NAMALWA (cell line): ENCODE data around the gene TEX55.
"Not testable (repeated sequence)": the region's sequence is repeated elsewhere in the genome, so short reads cannot be mapped to it uniquely, and the experiment has no call there.

Source experiments
- DNase-seq: peaks from one replicate; pipeline ENCODE4 v3.0.0-alpha.2; 2015; ENCODE audit warnings: low spot score

The TEX55 gene

GRCh38 chr3:119160815-119161214, 14.8 kb downstream of the TEX55 start:
- DNase-seq: no peak

GRCh38 chr3:119161240-119161639, 15.3 kb downstream of the TEX55 start:
- DNase-seq: no peak

GRCh38 chr3:119164745-119165144, 18.8 kb downstream of the TEX55 start:
- DNase-seq: not testable (repeated sequence)

GRCh38 chr3:119170821-119171220, 24.9 kb downstream of the TEX55 start:
- DNase-seq: no peak

- DNase-seq: no peak
Measured at GRCh38 chr3:119173325-119173724, 27.4 kb downstream of the TEX55 start, which contains the start of gene UPK1B. Gene UPK1B (plus strand): TSS chr3:119173598. CDS start chr3:119186742, 13,144 bp downstream.

GRCh38 chr3:119175872-119176756, 30.1 kb downstream of the TEX55 start:
- no peak for DNase-seq

GRCh38 chr3:119176778-119177177, 30.8 kb downstream of the TEX55 start:
- DNase-seq: no peak

GRCh38 chr3:119177321-119177720, 31.4 kb downstream of the TEX55 start:
- no peak for DNase-seq

GRCh38 chr3:119181765-119182164, 35.8 kb downstream of the TEX55 start:
- no peak for DNase-seq

- DNase-seq: no peak
Measured at GRCh38 chr3:119184111-119184510, 38.1 kb downstream of the TEX55 start.

- no peak for DNase-seq
Measured at GRCh38 chr3:119184796-119185570, 39.0 kb downstream of the TEX55 start.

- no peak for DNase-seq
Measured at GRCh38 chr3:119187266-119187665, 41.3 kb downstream of the TEX55 start.

- no peak for DNase-seq
Measured at GRCh38 chr3:119191800-119192199, 45.8 kb downstream of the TEX55 start.

GRCh38 chr3:119194237-119195150, 48.5 kb downstream of the TEX55 start:
- DNase-seq: no peak

GRCh38 chr3:119195151-119195476, 49.1 kb downstream of the TEX55 start:
- no peak for DNase-seq

GRCh38 chr3:119195911-119196310, 49.9 kb downstream of the TEX55 start:
- DNase-seq: no peak
